ENCODE measurements around the gene CHN2. TPM values are rescaled to one million over a fixed set of nuclear protein-coding genes. Genes with fewer than 3 reads are reported as not detected.

Gene CHN2
- total RNA-seq, 1 experiment from 2014 or later: 2.1 TPM

GRCh38 chr7:29335188-29336083 lies 140.9 kb downstream of the CHN2 start:
- no peak for DNase-seq (ENCODE audit: low read depth, low spot score)
- TF ChIP-seq SP1 (IDR thresholded peaks at IDR 0.05; ENCODE audit: low read depth) (no peak), SIN3A (IDR thresholded peaks at IDR 0.05; ENCODE audit: low read depth) (no peak), ATF3 (IDR thresholded peaks at IDR 0.05) (no peak), REST (IDR thresholded peaks at IDR 0.05; ENCODE audit: low read depth) (no peak), SRF (IDR thresholded peaks at IDR 0.05; ENCODE audit: low read depth) (no peak), JUND (IDR thresholded peaks at IDR 0.05) (no peak), CTCF (IDR thresholded peaks at IDR 0.05 in 2 of 3, conservative IDR thresholded peaks at IDR 0.05 in 1 of 3; ENCODE audit: borderline replicate concordance in 1 of 3, insufficient read depth in 1 of 3, low read depth in 2 of 3, low read length in 2 of 3) (no peak), ZBTB33 (IDR thresholded peaks at IDR 0.05; ENCODE audit: extremely low read depth, insufficient replicate concordance, low read length) (no peak), EZH2phosphoT487 (IDR thresholded peaks at IDR 0.05; ENCODE audit: borderline replicate concordance) (no peak), ZFX (IDR thresholded peaks at IDR 0.05) (no peak), POLR2AphosphoS5 (IDR thresholded peaks at IDR 0.05; ENCODE audit: low read depth, low read length) (no peak), ZNF274 (IDR thresholded peaks at IDR 0.05; ENCODE audit: low read depth, low read length) (no peak)
- no peak for ATAC-seq
- POLR2A ChIA-PET: no interaction called here
- no peak overlapping the region for H3K9ac ChIP-seq (ENCODE audit: low read length)
- BruUV-seq (replicated peaks): no TSS peak
- H3K9me2 ChIP-seq (ENCODE audit: insufficient read depth): no peaks in the 10 kb centered on the region
- H2AFZ ChIP-seq (ENCODE audit: low read depth, low read length, poor library complexity, severe bottlenecking): no peak overlapping the region
- H3K27ac ChIP-seq (ENCODE audit: low read depth, low read length): no peak overlapping the region
- RAD21 ChIA-PET (ENCODE audit: low non-redundant PET in 1 of 2, low total read pairs in 2 of 2, uncharacterized antibody in 2 of 2, unreplicated experiment in 2 of 2): no interaction called here
- no peaks in the 10 kb centered on the region for H3K9me3 ChIP-seq (ENCODE audit: control insufficient read depth in 1 of 2, insufficient read depth in 1 of 2, low read depth in 1 of 2, low read length in 2 of 2)
- no peak overlapping the region for H3K4me2 ChIP-seq (ENCODE audit: low read length)
- no peak overlapping the region for H3K4me3 ChIP-seq (replicated peaks in 1 of 2; ENCODE audit: low read depth in 1 of 2, low read length in 2 of 2)
- H3K27me3 ChIP-seq (ENCODE audit: insufficient read depth, low read length): no peaks in the 10 kb centered on the region; the same call in 1 of the 2 replicates
- no peaks in the 10 kb centered on the region for H3K36me3 ChIP-seq (ENCODE audit: control insufficient read depth in 1 of 2, insufficient read depth in 2 of 2, low read length in 2 of 2)
- intact Hi-C loops (cut with micrococcal nuclease): no loop called here
- no peaks in the 10 kb centered on the region for H3K4me1 ChIP-seq (ENCODE audit: control insufficient read depth in 1 of 2, insufficient read depth in 2 of 2, low read length in 2 of 2)
- no peaks in the 10 kb centered on the region for H3K79me2 ChIP-seq (ENCODE audit: insufficient read depth, low read length)
- no peaks in the 10 kb centered on the region for H4K20me1 ChIP-seq (ENCODE audit: insufficient read depth)
- CTCF ChIA-PET: no interaction called here

All from HCT116 (cell line).